Stimulated activated naive CD8-positive, alpha-beta T cell treated with anti-CD3 and anti-CD28 coated beads, Interleukin-15, Interleukin-2, amounts not matched to agents 100 U/mL and 50 U/mL, for 24 hours (primary cell): ENCODE data around the gene TAF6L.
"Not testable (repeated sequence)": the region's sequence is repeated elsewhere in the genome, so short reads cannot be mapped to it uniquely, and the experiment has no call there.

Experiments
- ATAC-seq: fragments of 150-1000 bp; cut with Tn5 transposase; one replicate; pipeline ENCODE4 v1.10.0; 2021
- DNase-seq: peaks from one replicate; pipeline ENCODE4 v3.0.0; 2021

TAF6L gene, protein sequence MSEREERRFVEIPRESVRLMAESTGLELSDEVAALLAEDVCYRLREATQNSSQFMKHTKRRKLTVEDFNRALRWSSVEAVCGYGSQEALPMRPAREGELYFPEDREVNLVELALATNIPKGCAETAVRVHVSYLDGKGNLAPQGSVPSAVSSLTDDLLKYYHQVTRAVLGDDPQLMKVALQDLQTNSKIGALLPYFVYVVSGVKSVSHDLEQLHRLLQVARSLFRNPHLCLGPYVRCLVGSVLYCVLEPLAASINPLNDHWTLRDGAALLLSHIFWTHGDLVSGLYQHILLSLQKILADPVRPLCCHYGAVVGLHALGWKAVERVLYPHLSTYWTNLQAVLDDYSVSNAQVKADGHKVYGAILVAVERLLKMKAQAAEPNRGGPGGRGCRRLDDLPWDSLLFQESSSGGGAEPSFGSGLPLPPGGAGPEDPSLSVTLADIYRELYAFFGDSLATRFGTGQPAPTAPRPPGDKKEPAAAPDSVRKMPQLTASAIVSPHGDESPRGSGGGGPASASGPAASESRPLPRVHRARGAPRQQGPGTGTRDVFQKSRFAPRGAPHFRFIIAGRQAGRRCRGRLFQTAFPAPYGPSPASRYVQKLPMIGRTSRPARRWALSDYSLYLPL

DNA sequence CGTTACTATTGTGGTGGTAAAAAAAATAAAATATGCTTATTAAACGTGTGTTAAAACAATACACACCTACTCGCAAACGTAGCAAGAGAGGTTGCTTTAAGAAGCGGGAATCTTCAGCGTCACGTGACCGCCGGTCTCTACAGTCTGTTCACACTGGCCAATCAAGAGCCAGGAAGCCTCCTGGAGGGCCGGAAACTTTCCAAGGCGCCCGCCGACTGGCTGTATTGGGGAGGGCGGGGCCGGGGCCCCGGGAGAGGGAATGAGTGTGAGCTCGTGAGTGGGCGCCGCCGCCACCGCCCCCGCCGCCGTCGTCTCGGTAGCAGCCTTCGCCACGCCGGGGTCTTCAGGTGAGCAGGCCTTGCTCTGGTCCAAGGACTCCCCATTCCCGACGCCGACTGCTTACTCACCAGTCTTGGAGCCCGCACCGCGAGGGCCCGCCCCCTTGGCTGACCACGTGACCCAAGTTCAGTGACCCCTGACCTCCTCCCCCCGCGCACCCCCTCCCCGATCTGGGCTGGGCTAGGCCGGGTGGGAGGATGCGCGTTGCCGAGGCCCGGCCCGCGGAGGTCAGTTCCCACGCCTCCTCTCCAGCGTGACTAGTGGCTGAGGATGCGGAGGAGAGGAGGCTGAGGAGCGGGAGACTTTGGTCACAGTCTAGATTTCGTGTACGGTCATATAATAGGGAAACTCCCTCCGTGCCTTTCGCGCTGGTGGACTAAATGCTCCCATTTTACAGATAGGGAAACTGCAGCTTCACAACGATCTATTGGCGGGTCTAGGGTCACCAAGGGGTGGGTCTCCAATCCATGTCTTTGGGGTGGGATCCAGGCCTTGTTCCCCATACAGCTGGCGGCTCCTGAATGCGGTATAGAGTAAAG, at the start of gene TAF6L:
Gene TAF6L, plus strand, starts transcription at position 253 of the 878 bp plus-strand sequence. CDS start 4,388 bp downstream, outside the sequence.
- DNase-seq (peak; percentile 96), ATAC-seq (peak; percentile 93)

DNA sequence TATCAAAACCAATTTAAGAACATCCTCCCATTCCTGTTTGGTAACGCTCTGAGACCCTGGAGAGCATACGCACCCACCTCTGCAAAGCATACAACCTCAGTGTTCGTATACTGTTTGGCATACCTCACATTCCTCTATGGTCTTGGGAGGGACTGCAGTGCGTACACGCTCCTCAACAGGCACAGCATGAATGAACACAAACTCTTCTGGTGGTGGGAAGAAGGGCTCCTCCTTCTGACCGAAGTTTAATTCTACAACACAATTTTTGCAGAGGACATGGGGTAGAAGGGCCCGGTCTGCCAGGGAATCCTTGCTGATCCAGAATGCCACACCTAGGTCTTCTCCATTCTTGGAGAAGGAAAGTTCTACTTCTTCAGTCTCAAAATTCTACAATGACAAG, 49.2 kb upstream of the TAF6L start:
- no peak for ATAC-seq
- DNase-seq: no peak

DNA sequence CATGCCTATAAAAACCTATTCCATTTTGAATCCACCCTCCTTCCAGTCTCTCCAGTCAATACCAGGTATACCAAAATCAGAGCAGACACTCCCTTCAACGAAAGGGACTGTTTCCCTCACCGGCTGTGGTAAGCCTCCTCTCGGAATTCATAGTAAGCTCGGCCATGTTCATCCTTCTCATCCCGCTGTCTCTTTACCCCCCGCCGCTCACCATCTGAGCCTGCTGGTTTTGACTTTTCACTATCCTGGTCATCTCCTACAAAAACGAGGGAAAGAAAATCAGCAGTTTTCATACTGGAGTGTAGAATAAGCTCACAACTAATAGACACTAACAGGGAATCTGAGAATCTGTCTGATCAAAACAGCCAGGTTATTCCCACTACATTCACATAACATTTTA, 47.0 kb upstream of the TAF6L start:
- ATAC-seq (no peak), DNase-seq (no peak)

DNA sequence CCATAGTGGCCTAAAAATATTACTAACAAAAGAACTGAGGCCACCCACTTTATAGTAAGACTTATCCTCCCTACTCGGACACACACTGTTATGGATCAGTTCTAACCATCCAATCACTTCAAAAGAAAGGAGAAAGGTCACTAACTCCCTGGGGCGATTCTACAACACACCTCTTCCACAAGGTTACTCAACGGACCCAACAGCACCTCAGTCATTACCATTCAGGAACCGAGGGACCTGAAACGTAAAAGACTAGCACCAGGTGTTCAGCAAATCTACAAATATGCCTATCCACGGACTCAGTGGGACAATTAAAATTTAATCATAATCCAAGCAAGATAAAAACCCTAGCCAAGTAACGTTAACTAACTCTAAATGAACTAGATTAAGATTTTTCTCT, 45.5 kb upstream of the TAF6L start:
- DNase-seq (no peak), ATAC-seq (no peak)

DNA sequence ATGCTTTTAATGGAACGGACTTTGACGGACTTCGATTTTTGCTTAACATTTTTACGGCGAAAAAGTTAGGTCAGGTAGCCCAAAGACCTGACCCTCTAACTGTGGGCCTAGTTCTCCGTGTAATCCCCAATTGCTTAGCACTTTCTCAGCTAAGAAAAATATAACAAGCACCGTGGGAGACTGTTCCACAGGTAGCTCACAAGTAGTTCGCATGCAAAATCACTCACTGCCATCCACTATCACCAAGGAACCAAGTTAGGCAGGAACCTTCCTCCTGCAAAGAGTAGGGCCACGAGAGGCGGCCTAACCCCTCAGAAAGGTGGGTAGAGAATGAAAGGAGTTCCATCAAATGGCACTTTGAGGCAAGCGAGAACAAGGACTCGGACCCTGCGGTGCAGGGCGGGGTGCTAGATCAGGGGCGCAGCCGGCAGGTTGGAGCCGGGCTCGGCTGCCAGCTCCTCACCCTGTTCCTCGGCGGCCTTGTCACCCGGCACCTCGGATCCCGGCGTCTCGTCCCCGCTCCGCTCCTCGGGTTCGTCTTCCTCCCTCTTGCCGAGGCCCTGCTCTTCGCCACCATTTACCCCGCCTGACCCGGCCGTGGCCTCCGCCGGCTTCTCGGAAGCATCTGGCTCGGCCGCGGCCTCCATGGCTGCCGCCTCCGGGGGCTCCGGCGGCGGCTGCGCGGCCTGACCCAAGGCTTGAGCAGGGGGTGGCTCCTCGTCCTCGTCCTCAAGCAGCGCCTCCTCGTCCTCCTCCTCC, 44.9 kb upstream of the TAF6L start:
- no peak for ATAC-seq
- no peak for DNase-seq

DNA sequence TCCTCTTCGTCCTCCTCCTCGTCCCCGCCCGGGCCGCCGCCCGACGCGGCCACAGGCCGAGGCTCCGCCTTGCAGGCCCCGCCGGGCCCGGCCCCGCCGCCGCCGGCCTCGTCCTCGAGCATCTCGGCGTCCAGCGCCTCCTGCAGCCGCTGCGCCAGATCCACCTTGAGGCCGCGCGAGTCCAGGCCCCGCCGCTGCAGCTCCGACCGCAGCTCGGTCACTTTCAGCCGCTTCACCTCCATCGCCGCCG, 44.4 kb upstream of the TAF6L start:
- ATAC-seq (peak; percentile 0), DNase-seq (no peak)

DNA sequence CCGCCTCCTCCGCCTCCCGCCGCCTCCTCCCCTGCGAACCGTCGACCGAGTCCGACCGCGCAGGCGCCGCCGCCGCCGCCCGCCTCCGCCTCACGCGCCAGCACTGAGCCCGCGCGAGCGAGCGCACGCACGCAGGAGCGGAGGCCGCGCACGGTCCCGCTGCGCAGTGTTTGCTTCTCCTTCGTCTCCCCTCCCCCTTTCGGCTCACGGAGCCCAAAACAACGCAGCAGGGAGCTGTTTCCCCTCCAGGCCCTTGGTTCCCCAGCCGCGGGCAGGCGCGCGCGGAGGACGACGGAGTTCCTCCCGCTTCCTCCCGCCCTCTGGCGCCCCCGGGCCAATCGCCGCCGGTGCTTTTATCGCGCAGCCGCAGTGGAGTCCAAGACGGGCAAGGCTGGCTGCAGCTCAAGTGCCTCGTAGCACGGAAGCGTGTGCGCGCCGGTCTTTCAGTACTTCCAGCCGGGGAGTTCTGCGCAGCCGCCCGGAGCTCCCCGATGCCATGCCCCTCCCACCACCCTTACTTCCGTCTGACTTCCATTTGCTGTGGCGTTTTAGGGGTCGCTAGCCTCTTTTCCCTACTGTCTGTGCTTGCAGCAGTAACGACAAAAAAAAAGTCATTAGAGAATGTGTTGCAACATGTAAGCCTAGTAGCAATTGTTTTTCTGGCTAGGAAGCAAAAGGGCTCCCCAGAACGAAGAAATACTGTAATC, 43.9 kb upstream of the TAF6L start, which contains the start of gene HNRNPUL2:
Gene HNRNPUL2, minus strand, starts transcription at position 293 of the 707 bp plus-strand sequence. CDS start 301 bp downstream, outside the sequence.
- DNase-seq (peak; percentile 99), ATAC-seq (peak; percentile 89)

DNA sequence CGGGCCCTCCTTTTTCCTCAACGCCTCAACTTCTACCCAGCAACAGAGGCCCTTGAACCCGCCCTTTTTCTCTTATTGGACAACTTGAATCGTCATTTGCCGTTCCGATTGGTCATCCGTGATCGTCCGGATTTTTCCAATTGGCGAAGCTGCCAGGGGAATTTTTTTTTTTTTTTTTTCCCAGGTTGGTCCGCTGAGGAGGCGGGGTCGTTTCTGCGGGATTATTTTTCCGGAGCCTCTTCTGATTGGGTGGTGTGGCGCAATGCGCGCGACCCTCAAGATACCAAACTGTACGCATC, 43.4 kb upstream of the TAF6L start:
- ATAC-seq: peak; percentile 56
- DNase-seq: peak; percentile 77

DNA sequence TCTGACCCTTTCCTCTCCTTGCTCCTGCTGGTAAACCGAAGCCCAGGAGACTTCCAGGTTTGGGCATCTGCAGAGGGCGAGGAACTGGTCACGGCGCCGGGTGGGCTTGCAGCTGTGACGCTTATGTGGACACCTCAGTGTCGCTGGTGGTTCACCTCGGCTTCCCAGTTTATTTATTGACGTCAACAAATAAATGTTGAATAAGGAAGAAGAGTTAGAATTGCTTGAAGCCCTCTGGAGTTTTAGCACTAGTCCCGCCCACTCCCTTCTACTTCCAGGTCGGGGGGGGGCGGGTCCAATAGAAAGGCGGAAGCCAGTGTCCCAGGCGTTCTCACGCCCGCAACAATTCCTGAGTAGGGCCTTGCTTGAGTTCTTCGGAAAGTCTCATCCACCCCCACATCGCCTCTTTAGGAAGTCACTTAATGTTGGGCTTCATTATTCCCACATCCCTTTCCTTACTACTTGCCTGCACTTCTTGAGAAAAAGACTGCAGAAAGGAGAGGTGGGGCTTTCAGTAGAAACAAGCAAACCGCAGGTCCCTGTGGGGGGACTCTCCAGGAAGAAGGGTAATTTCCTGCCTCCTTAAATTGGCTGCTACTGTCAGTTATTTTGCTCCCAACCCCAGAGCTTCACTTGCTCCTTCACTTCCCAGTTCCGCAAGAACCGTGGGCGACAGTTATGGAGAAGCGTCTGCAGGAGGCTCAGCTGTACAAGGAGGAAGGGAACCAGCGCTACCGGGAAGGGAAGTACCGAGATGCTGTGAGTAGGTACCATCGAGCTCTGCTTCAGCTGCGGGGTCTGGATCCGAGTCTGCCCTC, 42.8 kb upstream of the TAF6L start, which contains the start of gene TTC9C:
Gene TTC9C, plus strand, starts transcription at position 316 of the 818 bp plus-strand sequence. Its CDS starts 363 bp downstream, at position 679.
- no peak for ATAC-seq
- peak; percentile 86 for DNase-seq

DNA sequence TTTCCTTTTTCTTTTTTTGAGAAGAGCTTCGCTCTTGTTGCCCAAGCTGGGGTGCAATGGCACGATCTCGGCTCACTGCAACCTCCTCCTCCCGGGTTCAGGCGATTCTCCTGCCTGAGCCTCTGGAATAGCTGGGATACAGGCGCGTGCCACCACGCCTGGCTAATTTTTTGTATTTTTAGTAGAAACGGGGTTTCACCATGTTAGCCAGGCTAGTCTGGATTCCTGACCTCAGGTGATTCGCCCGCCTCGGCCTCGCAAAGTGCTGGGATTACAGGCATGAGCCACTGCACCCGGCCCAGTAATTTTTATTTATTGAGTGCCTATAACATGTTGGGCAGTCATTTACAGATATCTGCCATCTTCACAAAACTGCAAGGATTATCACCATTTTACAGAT, 41.1 kb upstream of the TAF6L start:
- not testable (repeated sequence) for ATAC-seq, DNase-seq

DNA sequence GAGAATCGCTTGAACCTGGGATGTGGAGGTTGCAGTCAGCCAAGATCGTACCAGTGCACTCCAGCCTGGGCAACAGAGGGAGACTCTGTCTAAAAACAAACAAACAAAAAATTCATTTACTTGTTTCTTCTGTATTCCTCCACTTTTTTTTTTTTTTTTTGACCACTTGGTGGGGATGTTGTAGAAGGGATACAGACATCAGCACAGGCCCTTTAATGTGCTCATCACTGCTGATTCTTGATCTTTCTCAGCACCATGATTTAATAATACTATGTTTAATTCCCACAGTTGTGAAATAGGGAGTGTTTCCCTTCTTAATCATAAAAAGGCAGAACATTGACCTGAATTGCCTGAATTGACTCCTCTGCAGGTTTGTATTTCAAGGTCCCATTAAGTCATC, 38.4 kb upstream of the TAF6L start:
- no peak for ATAC-seq
- DNase-seq: no peak

DNA sequence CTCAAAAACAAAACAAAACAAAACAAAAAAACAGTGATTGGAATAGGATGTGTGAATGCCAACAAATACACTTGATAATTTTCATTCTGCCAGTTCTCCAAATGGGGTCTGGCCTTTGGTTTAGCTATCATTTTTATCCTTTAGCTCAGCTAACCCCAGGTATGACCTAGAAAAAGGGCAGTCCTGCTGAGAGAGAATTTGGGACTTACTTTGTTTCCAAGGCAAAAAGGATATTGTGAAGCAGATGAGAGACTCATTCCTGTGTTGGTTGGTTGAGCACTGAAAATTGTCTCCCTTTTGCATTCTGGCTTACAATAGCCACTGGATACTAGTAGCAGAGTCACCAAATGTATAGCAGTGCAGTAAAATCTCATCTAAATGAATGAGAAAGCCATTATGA, 34.0 kb upstream of the TAF6L start:
- no peak for ATAC-seq
- DNase-seq: no peak

DNA sequence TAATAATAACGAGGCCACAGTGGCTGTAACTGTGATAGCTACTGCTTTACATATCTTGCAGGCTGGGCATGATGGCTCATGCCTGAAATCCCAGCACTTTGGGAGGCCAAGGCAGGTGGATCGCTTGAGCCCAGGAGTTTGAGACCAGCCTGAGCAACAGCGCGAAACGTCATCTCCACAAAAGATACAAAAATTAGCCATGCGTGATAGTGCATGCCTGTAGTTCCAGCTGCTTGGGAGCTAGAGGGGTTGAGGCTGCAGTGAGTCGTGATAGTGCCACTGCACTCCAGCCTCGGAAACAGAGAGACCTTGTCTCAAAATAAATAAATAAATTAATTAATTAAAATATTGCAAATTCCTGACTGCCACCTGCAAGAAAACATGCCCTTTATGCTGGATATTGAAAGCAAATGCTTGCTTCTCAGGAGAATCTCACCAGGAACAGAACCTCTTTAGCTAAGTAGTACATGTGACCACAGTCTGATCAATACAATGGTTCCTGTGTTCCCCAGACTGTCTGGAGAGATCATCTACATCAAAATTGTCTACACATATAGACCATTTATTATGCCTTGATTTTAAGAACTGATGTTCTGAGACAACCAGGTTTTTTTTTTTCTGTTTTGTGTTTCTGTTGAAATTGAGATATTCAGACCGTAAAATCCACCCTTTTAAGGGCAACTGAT, 23.6 kb upstream of the TAF6L start:
- no peak for ATAC-seq
- no peak for DNase-seq

DNA sequence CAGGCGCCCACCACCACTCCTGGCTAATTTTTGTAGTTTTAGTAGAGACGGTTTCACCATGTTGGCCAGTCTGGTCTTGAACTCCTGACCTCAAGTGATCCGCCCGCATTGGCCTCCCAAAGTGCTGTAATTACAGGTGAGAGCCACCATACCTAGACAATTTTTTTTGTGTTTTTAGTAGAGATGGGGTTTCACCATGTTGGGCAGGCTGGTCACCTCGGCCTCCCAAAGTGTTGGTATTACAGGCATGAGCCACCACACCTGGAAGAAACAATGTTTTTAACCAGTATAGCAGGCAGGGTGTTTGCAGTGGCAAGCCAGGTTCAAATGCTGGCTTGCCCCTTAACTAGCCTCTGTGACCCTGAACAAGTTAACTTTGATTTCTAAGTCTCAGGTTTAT, 21.3 kb upstream of the TAF6L start:
- DNase-seq, ATAC-seq: not testable (repeated sequence)

DNA sequence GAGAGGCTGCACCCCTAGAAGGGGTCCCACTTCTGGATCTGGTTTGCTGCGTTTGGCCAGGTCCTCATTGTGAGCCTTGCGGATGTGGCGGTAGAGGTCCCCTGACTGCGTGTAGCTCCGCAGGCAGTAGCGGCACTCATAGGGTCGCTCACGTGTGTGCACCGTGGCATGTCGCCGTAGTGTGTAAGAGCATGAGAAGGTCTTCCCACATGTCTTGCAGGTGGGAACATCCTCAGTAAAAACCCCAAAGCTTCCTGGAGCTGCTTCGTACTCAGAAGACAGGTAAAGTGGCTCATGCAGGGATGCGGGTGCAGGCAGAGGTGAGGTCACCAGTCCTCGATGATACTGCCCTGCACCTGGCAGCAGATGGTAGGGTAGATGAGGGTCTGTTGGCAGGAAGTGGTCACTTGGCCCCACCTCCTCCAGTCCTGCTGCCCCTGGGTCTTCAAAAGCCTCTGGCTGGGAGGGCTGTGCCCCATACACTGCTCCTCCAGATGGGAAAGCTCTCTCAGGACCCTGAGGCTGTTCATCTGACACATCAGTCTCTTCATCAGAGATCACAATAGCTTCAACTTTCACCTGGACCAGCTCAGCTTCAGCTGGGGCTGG, 18.9 kb upstream of the TAF6L start:
- DNase-seq (no peak), ATAC-seq (no peak)

DNA sequence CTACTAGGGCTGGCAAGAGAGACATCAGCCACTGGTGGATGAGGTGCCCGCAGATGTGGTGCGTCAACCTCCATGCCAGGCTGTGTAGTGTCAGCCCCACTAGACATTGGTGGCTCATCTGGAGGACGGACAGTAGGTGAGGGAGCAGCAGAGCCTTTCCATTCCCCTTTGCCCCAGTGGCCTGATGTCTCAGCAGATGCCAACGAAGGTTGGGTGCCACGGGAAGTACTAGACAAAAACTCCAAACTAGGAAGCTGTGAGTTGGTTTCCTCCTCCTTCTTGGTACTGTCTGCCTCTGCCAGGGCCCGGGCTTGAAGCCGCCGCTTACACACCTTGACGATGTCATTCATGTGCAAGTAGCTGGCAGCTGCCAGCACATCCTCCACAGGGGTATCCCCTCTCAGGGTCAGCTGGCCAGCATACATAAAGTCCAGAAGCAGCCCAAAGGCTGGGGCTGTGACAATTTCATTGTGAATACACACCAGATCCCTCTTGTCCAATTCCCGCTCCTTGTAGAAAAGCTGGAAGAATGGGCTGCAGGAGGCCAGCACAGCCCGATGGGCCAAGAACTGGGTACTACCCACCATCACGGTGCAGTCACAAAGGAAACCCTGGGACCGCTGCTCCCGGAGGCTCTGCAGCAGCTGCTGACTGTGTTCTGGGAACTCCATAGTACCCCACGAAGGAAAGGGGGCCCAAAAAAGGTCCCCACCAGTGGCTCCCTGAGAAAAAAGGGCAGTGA, 18.0 kb upstream of the TAF6L start:
- DNase-seq: no peak
- ATAC-seq: no peak

DNA sequence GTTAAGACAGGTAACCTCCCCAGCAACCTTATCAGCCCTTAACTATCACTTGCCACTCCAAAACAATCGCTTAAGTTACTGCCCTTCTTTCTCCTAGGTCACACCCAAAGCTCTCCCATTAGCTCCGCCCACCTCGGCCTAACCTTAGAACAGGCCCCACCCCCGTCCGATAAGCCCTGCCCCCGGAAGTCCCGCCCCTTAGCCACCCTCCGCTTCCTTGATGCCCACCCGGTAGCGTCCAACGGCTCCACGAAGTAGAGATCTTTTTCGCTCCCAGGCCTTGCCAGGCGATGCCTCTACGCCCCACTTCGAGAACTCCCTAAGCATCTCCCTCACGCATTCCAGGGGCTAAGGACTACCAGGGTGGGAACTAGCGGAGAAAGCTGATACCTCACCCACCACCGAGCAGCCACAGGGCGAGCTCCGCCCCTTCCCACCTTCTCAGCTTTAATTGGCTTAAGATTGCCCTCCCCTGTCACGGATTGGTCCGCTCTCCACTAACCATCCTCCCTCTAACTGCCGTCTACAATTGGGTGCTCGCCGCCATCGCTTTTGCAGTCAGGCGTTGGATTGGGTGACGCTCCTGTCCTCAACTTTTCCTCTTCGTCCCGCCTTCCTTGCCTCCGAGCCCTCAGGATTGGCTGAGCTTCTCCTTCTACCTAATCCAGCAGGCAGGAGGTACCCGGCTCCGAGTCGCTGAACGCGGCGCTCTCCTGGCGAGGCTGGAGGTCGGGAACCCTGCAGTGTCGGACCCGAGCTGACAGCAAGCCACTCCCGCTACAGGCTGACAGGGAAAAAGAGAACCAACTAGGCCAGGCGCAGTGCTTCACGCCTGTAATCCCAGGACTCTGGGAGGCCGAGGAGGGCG, 17.2 kb upstream of the TAF6L start, which contains the start of gene ZBTB3:
Gene ZBTB3, minus strand, starts transcription at position 425 of the 868 bp plus-strand sequence. CDS start 496 bp downstream, outside the sequence.
- DNase-seq (peak; percentile 97), ATAC-seq (peak; percentile 98)
